SK-N-SH treated with all-trans-retinoic acid at 6 μM for 48 hours (cell line): Measurements from ENCODE around the gene PIK3AP1.

ENCODE experiments used
- ATAC-seq: fragments of 200-7000 bp; cut with Tn5 transposase; 3 replicates; pipeline ENCODE4 v1.9.1; 2020; ENCODE audit warnings: mild to moderate bottlenecking, moderate library complexity
- ARNTL ChIP-seq: fragments of 450-650 bp; formaldehyde crosslinking; IDR thresholded peaks from 2 replicates; pipeline ENCODE4 v1.5.0; 2020; ENCODE audit warnings: low read depth, mild to moderate bottlenecking, moderate library complexity, borderline replicate concordance
- BACH2 ChIP-seq: fragments of 250-450 bp; sonication (Bioruptor Pico); IDR thresholded peaks from 2 replicates; pipeline ENCODE4 v1.9.0; 2021; ENCODE audit warnings: mild to moderate bottlenecking, borderline replicate concordance
- CSDC2 ChIP-seq: fragments of 250-450 bp; sonication (Bioruptor Pico); IDR thresholded peaks from 2 replicates; pipeline ENCODE4 v1.5.0; 2020; ENCODE audit warnings: mild to moderate bottlenecking, moderate library complexity
- ESRRG ChIP-seq: fragments of 250-450 bp; sonication (Bioruptor Pico); IDR thresholded peaks from 2 replicates; pipeline ENCODE4 v1.6.1; 2021; ENCODE audit warnings: mild to moderate bottlenecking
- GLIS3 ChIP-seq: fragments of 250-450 bp; sonication (Bioruptor Pico); IDR thresholded peaks from 2 replicates; pipeline ENCODE4 v1.5.0; 2020; ENCODE audit warnings: mild to moderate bottlenecking, moderate library complexity
- ISL1 ChIP-seq: fragments of 250-450 bp; sonication (Bioruptor Pico); IDR thresholded peaks from 2 replicates; pipeline ENCODE4 v2.1.2; 2022; ENCODE audit warnings: mild to moderate bottlenecking, moderate library complexity
- OSR1 ChIP-seq: fragments of 250-450 bp; sonication (Bioruptor Pico); IDR thresholded peaks from 2 replicates; pipeline ENCODE4 v1.8.0; 2022; ENCODE audit warnings: moderate library complexity, mild to moderate bottlenecking, inconsistent platforms
- PPARA ChIP-seq: fragments of 250-450 bp; sonication (Bioruptor Pico); IDR thresholded peaks from 2 replicates; pipeline ENCODE4 v1.5.0; 2020; ENCODE audit warnings: mild to moderate bottlenecking, borderline replicate concordance
- SNAI2 ChIP-seq: fragments of 250-450 bp; sonication (Bioruptor Pico); IDR thresholded peaks from 2 replicates; pipeline ENCODE4 v1.5.0; 2020; ENCODE audit warnings: mild to moderate bottlenecking, moderate library complexity
- TCF4 ChIP-seq: fragments of 250-450 bp; sonication (Bioruptor Pico); IDR thresholded peaks from 2 replicates; pipeline ENCODE4 v1.8.0; 2021; ENCODE audit warnings: mild to moderate bottlenecking, moderate library complexity, borderline replicate concordance
- TOX ChIP-seq: fragments of 250-450 bp; sonication (Bioruptor Pico); IDR thresholded peaks from 2 replicates; pipeline ENCODE4 v1.8.0; 2021; ENCODE audit warnings: mild to moderate bottlenecking, moderate library complexity, borderline replicate concordance
- ZC3H10 ChIP-seq: fragments of 250-450 bp; sonication (Bioruptor Pico); IDR thresholded peaks from 2 replicates; pipeline ENCODE4 v1.5.1; 2021; ENCODE audit warnings: mild to moderate bottlenecking, moderate library complexity
- ZFP3 ChIP-seq: fragments of 250-450 bp; sonication (Bioruptor Pico); IDR thresholded peaks from 2 replicates; pipeline ENCODE4 v1.5.0; 2020; ENCODE audit warnings: mild to moderate bottlenecking, moderate library complexity
- ZFP30 ChIP-seq: fragments of 450-650 bp; formaldehyde crosslinking; IDR thresholded peaks from 2 replicates; pipeline ENCODE4 v1.5.0; 2022; ENCODE audit warnings: mild to moderate bottlenecking, moderate library complexity
- ZNF565 ChIP-seq: fragments of 450-650 bp; formaldehyde crosslinking; conservative IDR thresholded peaks from 2 replicates; pipeline ENCODE4 v1.5.0; 2020; ENCODE audit warnings: low read depth, mild to moderate bottlenecking, moderate library complexity
- ZNF8 ChIP-seq: fragments of 450-650 bp; formaldehyde crosslinking; IDR thresholded peaks from 2 replicates; pipeline ENCODE4 v1.5.0; 2020; ENCODE audit warnings: mild to moderate bottlenecking, moderate library complexity
- TF ChIP-seq, protein P1 (sequence below): fragments of 250-450 bp; sonication (Bioruptor Pico); IDR thresholded peaks from 2 replicates; pipeline ENCODE4 v1.8.0; 2020; ENCODE audit warnings: mild to moderate bottlenecking, moderate library complexity, borderline replicate concordance
- TF ChIP-seq, protein P2 (sequence below): fragments of 250-450 bp; sonication (Bioruptor Pico); IDR thresholded peaks from 2 replicates; pipeline ENCODE4 v1.5.0; 2020; ENCODE audit warnings: mild to moderate bottlenecking, moderate library complexity
- TF ChIP-seq, protein P3 (sequence below): fragments of 250-450 bp; sonication (Bioruptor Pico); IDR thresholded peaks from 2 replicates; pipeline ENCODE4 v1.8.0; 2021; ENCODE audit warnings: low read depth, mild to moderate bottlenecking, moderate library complexity, borderline replicate concordance
- TF ChIP-seq, protein P4 (sequence below): fragments of 250-450 bp; sonication (Bioruptor Pico); IDR thresholded peaks from 2 replicates; pipeline ENCODE4 v1.5.1; 2020; ENCODE audit warnings: low read depth, mild to moderate bottlenecking, moderate library complexity

Gene PIK3AP1

DNA sequence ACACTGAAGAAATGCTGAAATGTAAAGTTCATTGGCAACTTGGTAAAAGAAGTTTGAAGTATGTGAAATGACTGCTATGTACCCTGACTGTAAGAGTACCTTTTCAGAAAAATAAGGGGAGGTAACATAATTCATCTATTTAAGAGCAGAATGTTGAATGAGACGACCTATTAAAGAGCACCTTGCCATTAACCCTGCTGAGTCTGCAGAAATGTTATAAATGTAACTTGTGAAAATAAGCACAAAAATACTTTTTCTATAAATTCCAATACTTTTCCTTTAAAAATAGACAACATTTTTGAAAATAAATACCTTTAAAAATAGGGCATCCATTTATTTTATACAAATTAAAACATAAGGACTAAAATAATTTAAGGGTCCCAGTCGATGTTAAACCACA is 141.2 kb downstream of the PIK3AP1 start:
- no peak for TF ChIP-seq ISL1
- TF ChIP-seq, protein P1, sequence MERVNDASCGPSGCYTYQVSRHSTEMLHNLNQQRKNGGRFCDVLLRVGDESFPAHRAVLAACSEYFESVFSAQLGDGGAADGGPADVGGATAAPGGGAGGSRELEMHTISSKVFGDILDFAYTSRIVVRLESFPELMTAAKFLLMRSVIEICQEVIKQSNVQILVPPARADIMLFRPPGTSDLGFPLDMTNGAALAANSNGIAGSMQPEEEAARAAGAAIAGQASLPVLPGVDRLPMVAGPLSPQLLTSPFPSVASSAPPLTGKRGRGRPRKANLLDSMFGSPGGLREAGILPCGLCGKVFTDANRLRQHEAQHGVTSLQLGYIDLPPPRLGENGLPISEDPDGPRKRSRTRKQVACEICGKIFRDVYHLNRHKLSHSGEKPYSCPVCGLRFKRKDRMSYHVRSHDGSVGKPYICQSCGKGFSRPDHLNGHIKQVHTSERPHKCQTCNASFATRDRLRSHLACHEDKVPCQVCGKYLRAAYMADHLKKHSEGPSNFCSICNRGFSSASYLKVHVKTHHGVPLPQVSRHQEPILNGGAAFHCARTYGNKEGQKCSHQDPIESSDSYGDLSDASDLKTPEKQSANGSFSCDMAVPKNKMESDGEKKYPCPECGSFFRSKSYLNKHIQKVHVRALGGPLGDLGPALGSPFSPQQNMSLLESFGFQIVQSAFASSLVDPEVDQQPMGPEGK (CRISPR knock-in tag), result no peak
- TF ChIP-seq TCF4 (CRISPR knock-in tag), result no peak
- no peak for TF ChIP-seq TOX (CRISPR knock-in tag)
- TF ChIP-seq OSR1 (CRISPR knock-in tag), result no peak
- TF ChIP-seq SNAI2 (CRISPR knock-in tag), result no peak
- no peak for TF ChIP-seq GLIS3 (CRISPR knock-in tag)
- TF ChIP-seq ESRRG (CRISPR knock-in tag), result no peak
- TF ChIP-seq PPARA (CRISPR knock-in tag), result no peak
- no peak for ATAC-seq

DNA sequence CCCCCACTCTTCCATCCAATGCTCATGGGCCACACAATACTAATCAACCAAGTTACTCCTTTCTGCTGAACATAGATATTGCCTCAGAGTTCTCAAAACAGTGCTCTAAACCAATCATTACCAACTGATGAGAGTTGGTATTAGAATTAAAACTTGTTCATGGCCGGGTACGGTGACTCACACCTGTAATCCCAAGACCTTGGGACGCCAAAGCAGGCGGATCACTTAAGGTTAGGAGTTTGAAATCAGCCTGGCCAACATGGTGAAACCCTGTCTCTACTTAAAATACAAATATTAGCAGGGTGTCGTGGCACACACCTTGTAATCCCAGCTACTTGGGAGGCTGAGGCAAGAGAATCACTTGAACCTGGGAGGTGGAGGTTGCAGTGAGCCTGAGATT is 141.7 kb downstream of the PIK3AP1 start:
- ATAC-seq, result no peak
- TF ChIP-seq, protein P2, sequence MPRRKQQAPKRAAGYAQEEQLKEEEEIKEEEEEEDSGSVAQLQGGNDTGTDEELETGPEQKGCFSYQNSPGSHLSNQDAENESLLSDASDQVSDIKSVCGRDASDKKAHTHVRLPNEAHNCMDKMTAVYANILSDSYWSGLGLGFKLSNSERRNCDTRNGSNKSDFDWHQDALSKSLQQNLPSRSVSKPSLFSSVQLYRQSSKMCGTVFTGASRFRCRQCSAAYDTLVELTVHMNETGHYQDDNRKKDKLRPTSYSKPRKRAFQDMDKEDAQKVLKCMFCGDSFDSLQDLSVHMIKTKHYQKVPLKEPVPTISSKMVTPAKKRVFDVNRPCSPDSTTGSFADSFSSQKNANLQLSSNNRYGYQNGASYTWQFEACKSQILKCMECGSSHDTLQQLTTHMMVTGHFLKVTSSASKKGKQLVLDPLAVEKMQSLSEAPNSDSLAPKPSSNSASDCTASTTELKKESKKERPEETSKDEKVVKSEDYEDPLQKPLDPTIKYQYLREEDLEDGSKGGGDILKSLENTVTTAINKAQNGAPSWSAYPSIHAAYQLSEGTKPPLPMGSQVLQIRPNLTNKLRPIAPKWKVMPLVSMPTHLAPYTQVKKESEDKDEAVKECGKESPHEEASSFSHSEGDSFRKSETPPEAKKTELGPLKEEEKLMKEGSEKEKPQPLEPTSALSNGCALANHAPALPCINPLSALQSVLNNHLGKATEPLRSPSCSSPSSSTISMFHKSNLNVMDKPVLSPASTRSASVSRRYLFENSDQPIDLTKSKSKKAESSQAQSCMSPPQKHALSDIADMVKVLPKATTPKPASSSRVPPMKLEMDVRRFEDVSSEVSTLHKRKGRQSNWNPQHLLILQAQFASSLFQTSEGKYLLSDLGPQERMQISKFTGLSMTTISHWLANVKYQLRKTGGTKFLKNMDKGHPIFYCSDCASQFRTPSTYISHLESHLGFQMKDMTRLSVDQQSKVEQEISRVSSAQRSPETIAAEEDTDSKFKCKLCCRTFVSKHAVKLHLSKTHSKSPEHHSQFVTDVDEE (CRISPR knock-in tag), result no peak
- TF ChIP-seq, protein P3, sequence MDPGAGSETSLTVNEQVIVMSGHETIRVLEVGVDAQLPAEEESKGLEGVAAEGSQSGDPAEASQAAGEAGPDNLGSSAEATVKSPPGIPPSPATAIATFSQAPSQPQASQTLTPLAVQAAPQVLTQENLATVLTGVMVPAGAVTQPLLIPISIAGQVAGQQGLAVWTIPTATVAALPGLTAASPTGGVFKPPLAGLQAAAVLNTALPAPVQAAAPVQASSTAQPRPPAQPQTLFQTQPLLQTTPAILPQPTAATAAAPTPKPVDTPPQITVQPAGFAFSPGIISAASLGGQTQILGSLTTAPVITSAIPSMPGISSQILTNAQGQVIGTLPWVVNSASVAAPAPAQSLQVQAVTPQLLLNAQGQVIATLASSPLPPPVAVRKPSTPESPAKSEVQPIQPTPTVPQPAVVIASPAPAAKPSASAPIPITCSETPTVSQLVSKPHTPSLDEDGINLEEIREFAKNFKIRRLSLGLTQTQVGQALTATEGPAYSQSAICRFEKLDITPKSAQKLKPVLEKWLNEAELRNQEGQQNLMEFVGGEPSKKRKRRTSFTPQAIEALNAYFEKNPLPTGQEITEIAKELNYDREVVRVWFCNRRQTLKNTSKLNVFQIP (CRISPR knock-in tag), result no peak
- TF ChIP-seq TCF4 (CRISPR knock-in tag), result no peak
- no peak for TF ChIP-seq ZFP3
- TF ChIP-seq TOX (CRISPR knock-in tag), result no peak
- no peak for TF ChIP-seq ESRRG (CRISPR knock-in tag)
- TF ChIP-seq ZNF565 (CRISPR knock-in tag), result no peak
- TF ChIP-seq SNAI2 (CRISPR knock-in tag), result no peak
- TF ChIP-seq ZNF8 (CRISPR knock-in tag), result no peak
- TF ChIP-seq ARNTL (CRISPR knock-in tag), result no peak
- TF ChIP-seq, protein P4, sequence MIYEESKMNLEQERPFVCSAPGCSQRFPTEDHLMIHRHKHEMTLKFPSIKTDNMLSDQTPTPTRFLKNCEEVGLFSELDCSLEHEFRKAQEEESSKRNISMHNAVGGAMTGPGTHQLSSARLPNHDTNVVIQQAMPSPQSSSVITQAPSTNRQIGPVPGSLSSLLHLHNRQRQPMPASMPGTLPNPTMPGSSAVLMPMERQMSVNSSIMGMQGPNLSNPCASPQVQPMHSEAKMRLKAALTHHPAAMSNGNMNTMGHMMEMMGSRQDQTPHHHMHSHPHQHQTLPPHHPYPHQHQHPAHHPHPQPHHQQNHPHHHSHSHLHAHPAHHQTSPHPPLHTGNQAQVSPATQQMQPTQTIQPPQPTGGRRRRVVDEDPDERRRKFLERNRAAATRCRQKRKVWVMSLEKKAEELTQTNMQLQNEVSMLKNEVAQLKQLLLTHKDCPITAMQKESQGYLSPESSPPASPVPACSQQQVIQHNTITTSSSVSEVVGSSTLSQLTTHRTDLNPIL (CRISPR knock-in tag), result no peak
- TF ChIP-seq, protein P1 (CRISPR knock-in tag), result no peak

- ATAC-seq, result no peak
- no peak for TF ChIP-seq TOX (CRISPR knock-in tag)
- TF ChIP-seq OSR1 (CRISPR knock-in tag), result no peak
- TF ChIP-seq, protein P2 (CRISPR knock-in tag), result no peak
- TF ChIP-seq, protein P4 (CRISPR knock-in tag), result no peak
- TF ChIP-seq ZNF565 (CRISPR knock-in tag), result no peak
- TF ChIP-seq ZFP30 (CRISPR knock-in tag), result no peak
- no peak for TF ChIP-seq ZC3H10
- no peak for TF ChIP-seq SNAI2 (CRISPR knock-in tag)
- TF ChIP-seq, protein P1 (CRISPR knock-in tag), result no peak
- no peak for TF ChIP-seq ISL1
- no peak for TF ChIP-seq ZNF8 (CRISPR knock-in tag)
- TF ChIP-seq GLIS3 (CRISPR knock-in tag), result no peak
- no peak for TF ChIP-seq ZFP3
- no peak for TF ChIP-seq TCF4 (CRISPR knock-in tag)
- TF ChIP-seq CSDC2, result no peak
- TF ChIP-seq BACH2 (CRISPR knock-in tag), result no peak
Measured at GRCh38 chr10:96578022-96578421, 142.3 kb downstream of the PIK3AP1 start.
